HG03432 (cell line): ENCODE measurements around the gene PLA2G4A.

Source experiments
- ATAC-seq: cut with Tn5 transposase; IDR thresholded peaks from one replicate; pipeline ENCODE4 v1.9.1; 2021; ENCODE audit warnings: mild to moderate bottlenecking, moderate library complexity; ENCODE audit not compliant: unreplicated experiment

PLA2G4A gene

GRCh38 chr1:186974774-186975181, 146.0 kb downstream of the PLA2G4A start:
- no peak for ATAC-seq

GRCh38 chr1:186975220-186975619, 146.5 kb downstream of the PLA2G4A start:
- no peak for ATAC-seq

GRCh38 chr1:186976700-186977099, 148.0 kb downstream of the PLA2G4A start:
- no peak for ATAC-seq

GRCh38 chr1:186977266-186977957, 148.7 kb downstream of the PLA2G4A start:
- no peak for ATAC-seq

- ATAC-seq = peak; percentile 45
Observed at GRCh38 chr1:186978596-186979556, 150.1 kb downstream of the PLA2G4A start.

GRCh38 chr1:186980400-186980799, 151.7 kb downstream of the PLA2G4A start:
- ATAC-seq = no peak

GRCh38 chr1:186982116-186982515, 153.4 kb downstream of the PLA2G4A start:
- ATAC-seq = no peak

- ATAC-seq = no peak
Observed at GRCh38 chr1:186983327-186983726, 154.6 kb downstream of the PLA2G4A start.

GRCh38 chr1:186984959-186985358, 156.2 kb downstream of the PLA2G4A start:
- ATAC-seq = no peak

- ATAC-seq = peak; percentile 77
Observed at GRCh38 chr1:186985889-186986491, 157.2 kb downstream of the PLA2G4A start.

- ATAC-seq = no peak
Observed at GRCh38 chr1:186987065-186987464, 158.3 kb downstream of the PLA2G4A start.

- ATAC-seq = no peak
Observed at GRCh38 chr1:186987769-186988168, 159.0 kb downstream of the PLA2G4A start.

- ATAC-seq = no peak
Observed at GRCh38 chr1:186993996-186994395, 165.2 kb downstream of the PLA2G4A start.

- peak; percentile 73 for ATAC-seq
Observed at GRCh38 chr1:186994897-186995296, 166.1 kb downstream of the PLA2G4A start.

GRCh38 chr1:186996816-186997215, 168.1 kb downstream of the PLA2G4A start:
- ATAC-seq = no peak

- no peak for ATAC-seq
Observed at GRCh38 chr1:186997877-186998276, 169.1 kb downstream of the PLA2G4A start.

GRCh38 chr1:186999506-186999905, 170.8 kb downstream of the PLA2G4A start:
- no peak for ATAC-seq

- ATAC-seq = no peak
Observed at GRCh38 chr1:187001198-187001889, 172.6 kb downstream of the PLA2G4A start.

GRCh38 chr1:187003353-187003752, 174.6 kb downstream of the PLA2G4A start:
- no peak for ATAC-seq

- ATAC-seq = no peak
Observed at GRCh38 chr1:187006896-187007295, 178.1 kb downstream of the PLA2G4A start.

GRCh38 chr1:187009320-187009719, 180.6 kb downstream of the PLA2G4A start:
- no peak for ATAC-seq
